Central memory CD4-positive, alpha-beta T cell (primary cell): ENCODE measurements around the gene FOXI2.

ENCODE experiments used
- DNase-seq: peaks from one replicate; pipeline ENCODE4 v3.0.0; 2022

FOXI2 gene

DNA sequence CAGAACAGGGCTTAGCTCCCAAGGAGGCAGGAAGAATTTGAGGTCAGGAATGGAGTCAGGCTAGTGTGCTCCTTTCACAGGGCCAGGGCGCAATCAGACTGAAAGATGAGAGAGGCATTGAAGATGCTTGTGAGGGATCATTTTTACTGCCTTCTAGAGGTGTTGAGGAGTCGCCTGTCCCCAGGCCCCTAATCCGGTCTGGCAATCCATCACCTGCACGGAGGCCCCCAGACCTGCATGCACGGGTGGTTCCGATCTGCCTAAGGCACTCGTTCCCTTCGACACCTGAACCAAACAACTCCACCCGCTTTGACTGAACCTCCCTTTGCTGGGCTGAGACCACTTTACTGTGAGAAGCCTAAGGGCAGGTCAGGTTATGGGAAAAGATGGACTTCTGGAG lies 8.0 kb downstream of the FOXI2 start:
- DNase-seq = no peak

DNA sequence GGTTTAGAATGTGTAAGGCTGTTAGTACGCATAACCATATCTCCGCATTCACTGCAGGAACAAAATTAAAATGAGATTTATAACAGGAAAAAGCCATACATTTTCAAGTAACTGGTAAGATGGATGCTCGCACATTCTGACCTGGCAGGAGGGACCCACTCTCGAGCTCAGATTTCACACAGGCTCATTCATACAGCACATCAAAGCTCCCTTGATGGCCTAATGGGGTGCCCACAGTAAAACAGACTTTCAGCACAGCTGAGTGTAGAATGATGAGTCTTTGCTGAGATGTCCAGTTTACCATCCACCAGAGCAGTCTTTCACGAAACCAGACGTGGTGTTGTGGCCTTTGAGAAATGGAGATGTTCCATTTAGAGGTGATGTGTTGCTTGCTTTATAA lies 8.9 kb downstream of the FOXI2 start:
- DNase-seq = no peak

DNA sequence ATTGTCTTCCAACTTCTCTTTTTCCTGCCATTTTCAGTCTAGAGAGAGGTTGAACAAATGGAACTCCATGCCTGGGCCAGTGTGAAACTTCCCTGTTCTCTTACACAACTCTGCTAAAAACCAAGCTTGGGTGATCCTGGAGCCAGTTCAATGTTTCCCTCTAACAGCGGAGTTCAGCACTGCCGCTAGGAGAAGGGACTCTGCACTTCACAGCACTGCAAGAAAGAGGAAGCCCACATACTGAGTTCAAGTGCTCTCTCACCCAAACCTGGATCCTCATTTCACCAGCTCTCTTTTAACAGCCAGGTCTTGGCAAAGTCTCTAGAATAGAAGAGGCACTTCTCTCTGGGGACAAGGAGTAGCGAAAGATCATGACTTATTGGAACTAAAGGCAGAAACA lies 18.8 kb downstream of the FOXI2 start:
- DNase-seq = no peak

DNA sequence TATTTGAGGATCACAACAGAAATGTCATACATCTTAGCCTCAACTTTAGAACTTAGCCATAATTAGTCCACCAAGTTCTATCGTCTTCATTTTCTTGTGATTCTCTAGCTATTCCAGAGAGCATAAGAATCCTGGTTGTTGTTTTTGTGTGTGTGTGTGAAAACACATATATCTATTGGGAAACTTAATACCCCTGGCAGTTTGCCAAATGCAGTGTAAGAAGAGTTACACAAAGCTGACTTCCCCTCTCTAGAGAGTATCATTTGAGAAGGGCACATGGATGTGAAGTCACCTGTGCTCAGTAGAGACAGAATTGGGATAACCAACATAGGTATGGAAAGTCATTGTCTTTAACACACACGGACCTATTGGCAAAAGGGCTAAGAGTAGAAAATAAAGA lies 19.3 kb downstream of the FOXI2 start:
- DNase-seq = no peak

DNA sequence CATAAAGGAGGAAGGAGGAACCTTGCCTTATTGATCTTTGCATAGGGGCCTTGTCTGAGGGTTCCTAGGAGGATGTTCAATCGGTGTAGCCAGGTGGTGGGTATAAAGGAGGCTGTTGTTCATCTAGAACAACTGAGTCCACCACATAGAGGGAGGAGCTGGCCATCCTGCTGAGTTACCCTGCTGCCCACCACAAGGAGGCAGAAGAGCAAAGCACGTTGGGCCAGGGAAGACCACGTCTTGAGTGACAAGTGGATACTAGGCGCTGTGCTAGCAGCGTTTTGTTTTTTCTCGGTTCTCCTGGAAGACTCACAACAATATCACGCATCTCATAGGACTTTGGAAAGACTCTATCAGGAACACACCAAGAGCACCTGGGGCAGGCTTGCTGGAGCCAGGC lies 20.0 kb downstream of the FOXI2 start:
- DNase-seq = no peak

DNA sequence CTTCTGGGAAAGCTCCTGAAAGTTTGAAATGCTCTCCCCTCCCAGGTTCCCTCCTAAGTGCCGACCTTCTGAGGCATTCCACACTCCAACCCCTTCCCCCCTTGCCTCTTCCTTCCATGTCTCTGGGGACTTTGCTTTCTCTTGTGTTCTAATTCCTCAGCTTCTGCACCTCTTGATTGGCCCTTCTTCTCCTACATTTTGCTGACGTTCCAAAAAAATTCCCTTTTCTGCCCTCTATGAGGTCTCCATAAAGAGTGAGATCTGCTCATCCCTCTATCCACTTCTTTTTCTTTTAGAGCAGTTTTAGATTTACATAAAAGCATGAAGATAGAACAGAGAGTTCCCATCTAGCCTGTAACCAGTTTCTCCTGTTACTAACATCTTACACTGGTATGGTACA lies 22.3 kb downstream of the FOXI2 start:
- no peak for DNase-seq

DNA sequence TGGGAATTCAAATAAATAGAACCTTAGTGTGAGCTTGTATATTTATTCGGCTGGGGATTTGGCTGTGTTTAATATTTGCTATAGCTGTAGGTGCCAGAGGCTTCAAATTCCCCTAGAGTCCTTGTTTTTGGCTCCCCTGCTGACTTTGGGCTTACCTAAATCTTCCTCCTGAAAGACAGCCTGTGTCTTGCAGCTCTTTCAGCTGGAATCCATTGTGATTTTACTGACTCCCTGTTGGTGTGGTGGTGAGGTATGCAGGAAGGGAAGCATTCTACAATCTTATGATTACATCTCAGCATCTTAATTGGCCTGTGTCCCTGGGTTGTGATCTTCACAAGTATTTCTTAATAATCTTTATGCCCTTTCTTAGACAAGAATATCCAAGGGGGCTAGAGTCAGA lies 25.9 kb downstream of the FOXI2 start:
- DNase-seq = no peak

DNA sequence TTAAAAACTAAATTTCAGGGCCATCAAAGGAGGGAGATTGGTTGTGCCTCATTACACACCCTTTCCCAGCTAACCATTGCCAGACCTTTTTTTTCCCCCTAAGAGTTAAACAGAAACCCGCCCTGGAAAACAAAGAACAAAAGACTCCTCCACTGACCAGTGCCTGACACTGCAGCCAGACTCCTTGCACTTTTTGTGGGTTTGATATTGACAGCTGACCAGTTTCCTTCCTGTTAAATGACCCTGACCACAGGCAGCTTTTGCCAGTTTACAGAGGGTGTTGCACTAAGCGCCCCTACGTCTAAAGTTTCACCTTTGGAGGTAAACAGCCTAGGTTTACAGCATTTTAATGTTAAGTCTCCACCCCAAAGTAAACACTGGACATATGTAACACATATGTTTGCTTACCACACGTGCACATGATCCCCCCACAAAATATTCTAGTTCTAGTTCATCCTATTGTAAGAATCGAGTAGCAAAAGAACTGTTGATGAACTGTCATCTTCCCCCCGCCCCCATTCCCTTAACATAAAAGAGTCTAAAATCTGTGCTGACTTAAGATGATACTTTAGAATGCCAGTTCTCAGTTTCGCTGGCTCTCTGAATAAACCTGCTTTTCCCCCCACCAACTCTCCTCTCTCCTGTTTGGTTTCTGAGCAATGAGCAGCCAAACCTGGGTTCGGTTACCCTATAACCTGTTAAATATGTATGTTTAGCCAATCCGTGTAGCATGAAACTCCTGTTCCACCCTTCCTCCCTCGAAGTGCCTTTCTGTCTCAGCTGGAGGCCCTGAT lies 38.0 kb downstream of the FOXI2 start:
- no peak for DNase-seq

DNA sequence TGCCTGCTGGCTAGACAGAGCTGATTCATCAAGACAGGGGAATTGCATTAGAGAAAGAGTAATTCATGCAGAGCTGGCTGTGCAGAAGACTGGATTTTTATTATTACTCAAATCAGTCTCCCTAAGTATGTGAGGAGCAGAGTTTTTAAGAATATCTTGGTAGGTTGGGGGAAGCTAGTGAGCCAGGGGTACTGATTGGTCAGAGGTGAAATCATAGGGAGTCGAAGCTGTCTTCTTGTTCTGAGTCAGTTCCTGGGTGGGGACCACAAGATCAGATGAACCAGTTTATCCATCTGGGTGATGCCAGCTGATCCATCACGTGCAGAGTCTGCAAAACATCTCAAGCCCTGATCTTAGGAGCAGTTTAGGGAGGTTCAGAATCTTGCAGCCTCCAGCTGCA lies 39.8 kb downstream of the FOXI2 start:
- DNase-seq = no peak

DNA sequence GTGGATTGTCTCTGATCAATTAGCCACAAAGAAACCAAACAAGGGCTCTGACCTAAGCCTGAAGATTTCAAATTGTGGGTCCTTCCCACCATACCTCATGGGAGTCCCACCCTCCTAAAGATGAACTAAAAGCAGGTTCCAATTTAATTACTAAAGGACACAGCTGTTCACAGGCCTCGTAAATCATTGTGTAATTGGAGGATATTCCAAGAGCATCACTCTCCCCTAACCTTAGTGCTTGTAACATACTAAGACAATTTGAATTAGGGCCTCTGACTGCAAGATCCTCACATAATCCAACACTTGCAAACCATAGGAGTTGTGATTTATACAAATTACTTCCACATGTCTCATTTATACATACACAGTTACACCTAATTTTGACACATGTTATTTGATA lies 44.4 kb downstream of the FOXI2 start:
- no peak for DNase-seq

DNA sequence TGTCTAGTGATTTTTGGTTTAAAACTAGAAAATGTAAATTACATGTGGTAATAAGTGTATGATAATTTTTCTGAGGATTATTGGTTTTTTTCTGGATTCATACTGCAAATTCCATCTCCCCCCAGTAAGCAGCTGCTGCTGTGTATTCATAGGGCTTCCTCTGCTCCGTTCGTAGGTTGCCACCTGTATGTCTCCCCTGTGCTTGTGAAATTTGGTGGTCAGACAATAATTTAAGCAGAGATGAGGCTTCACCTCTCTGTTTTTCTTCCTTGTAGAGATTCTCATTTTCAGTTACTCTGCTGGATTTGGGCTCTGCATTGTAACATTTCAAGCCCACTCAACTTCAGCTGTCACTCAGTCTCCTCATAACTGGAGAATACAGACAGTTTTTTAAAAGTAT lies 50.9 kb downstream of the FOXI2 start:
- DNase-seq = no peak

DNA sequence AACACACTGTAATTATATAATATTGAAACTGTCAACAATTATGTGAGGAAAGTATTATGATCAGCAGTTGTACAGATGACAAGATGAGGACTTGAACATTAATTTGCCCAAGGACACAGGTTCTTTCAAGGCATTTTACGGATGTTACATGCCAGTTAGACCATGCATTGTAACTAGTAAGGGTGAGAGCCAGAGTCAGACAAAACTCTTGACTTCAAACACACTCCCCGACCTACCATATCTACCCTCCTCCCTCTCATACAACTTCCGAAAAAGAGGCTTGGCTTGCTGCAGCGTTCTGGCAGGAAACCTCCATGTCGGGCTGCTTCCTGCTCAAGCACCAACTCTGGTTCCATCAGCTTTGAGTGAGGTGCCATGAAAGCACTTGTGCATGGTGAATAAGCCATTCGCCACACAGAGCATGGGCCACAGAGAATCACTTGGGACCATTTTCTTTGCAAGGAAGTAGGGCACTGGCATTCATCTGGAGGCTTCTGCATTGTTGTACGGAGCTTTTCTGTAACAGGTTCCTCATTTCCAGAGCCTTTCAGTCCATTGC lies 53.2 kb downstream of the FOXI2 start:
- DNase-seq = no peak
